HCT116 (cell line): ENCODE results near the gene IL25. TPM values are rescaled to one million over a fixed set of nuclear protein-coding genes. Genes with fewer than 3 reads are reported as not detected.

Source experiments
- ATAC-seq: fragments of 200-7000 bp; cut with Tn5 transposase; 2 replicates; pipeline ENCODE4 v1.9.1; 2020; ENCODE audit warnings: mild to moderate bottlenecking, moderate library complexity
- BruUV-seq: library from RNA; stranded (reverse); fragments of 400-500 nt; replicated peaks from 2 replicates; lab custom pipeline; 2021; lab: Mats Ljungman, UMichigan
- CTCF ChIA-PET: fragments of 300-600 bp; sonication (Branson Sonifier 250); formaldehyde crosslinking; loops from one replicate; lab custom pipeline; 2021; ENCODE audit warnings: antibody characterized with exemption; lab: Charles Lee
- POLR2A ChIA-PET: fragments of 300-600, 350-600 bp; sonication (Branson Sonifier 250); formaldehyde crosslinking; loops from one replicate; lab custom pipeline; 2021; ENCODE audit warnings: antibody characterized with exemption; lab: Charles Lee
- RAD21 ChIA-PET, 2 experiments: fragments of 300-600 bp; sonication (Branson Sonifier 250); formaldehyde crosslinking; loops; one replicate each; lab custom pipeline; 2023; ENCODE audit warnings: low total read pairs in 2 of 2; ENCODE audit not compliant: uncharacterized antibody in 2 of 2, unreplicated experiment in 2 of 2, low non-redundant PET in 1 of 2; lab: Charles Lee
- DNase-seq: peaks from one replicate; pipeline ENCODE4 v3.0.0-alpha.2; 2010; ENCODE audit warnings: low read depth, low spot score
- H2AFZ ChIP-seq: fragments of 200-600 bp; shearing (Covaris generic), sonication (generic); 2 replicates; pipeline ENCODE4 v1.6.1; 2017; ENCODE audit warnings: low read depth, mixed run types, mixed read lengths, antibody characterized with exemption, low read length; ENCODE audit not compliant: poor library complexity, severe bottlenecking
- H3K27ac ChIP-seq: 2 replicates; pipeline ENCODE4 v1.5.1; 2012; ENCODE audit warnings: low read depth, low read length
- H3K27me3 ChIP-seq: fragments of 200-600 bp; sonication (generic); 2 replicates; pipeline ENCODE4 v1.6.1; 2016; ENCODE audit warnings: mixed run types, low read length, mixed read lengths; ENCODE audit not compliant: insufficient read depth
- H3K36me3 ChIP-seq, 2 experiments: fragments of 200-500 bp in 1 of 2; fragments of 200-600 bp in 1 of 2; sonication (Bioruptor generic) in 1 of 2; sonication (generic) in 1 of 2; 2 replicates each; pipeline versions ENCODE4 v1.5.1 to v1.6.1; 2014 to 2016; ENCODE audit warnings: low read length in 2 of 2, inconsistent platforms in 1 of 2, mixed read lengths in 1 of 2, mixed run types in 1 of 2; ENCODE audit not compliant: insufficient read depth in 2 of 2, control insufficient read depth in 1 of 2
- H3K4me1 ChIP-seq, 2 experiments: fragments of 200-600 bp in 1 of 2; sonication (generic) in 1 of 2; 2 replicates each; pipeline versions ENCODE4 v1.5.1 to v1.6.1; 2012 to 2017; ENCODE audit warnings: low read length in 2 of 2, inconsistent platforms in 1 of 2, mild to moderate bottlenecking in 1 of 2, mixed read lengths in 1 of 2, mixed run types in 1 of 2, moderate library complexity in 1 of 2; ENCODE audit not compliant: insufficient read depth in 2 of 2, control insufficient read depth in 1 of 2
- H3K4me2 ChIP-seq: fragments of 200-600 bp; sonication (generic); 2 replicates; pipeline ENCODE4 v1.6.1; 2017; ENCODE audit warnings: mixed run types, low read length, mixed read lengths
- H3K4me3 ChIP-seq, 2 experiments: fragments of 200-600 bp in 1 of 2; sonication (generic) in 1 of 2; replicated peaks in 1 of 2; 2 replicates each; pipeline ENCODE4 v1.5.1; 2011 to 2016; ENCODE audit warnings: low read length in 2 of 2, control low read depth in 1 of 2, low read depth in 1 of 2, mild to moderate bottlenecking in 1 of 2, mixed read lengths in 1 of 2, mixed run types in 1 of 2
- H3K79me2 ChIP-seq: fragments of 200-600 bp; sonication (generic); 2 replicates; pipeline ENCODE4 v1.6.1; 2017; ENCODE audit warnings: mild to moderate bottlenecking, mixed run types, low read length, moderate library complexity, mixed read lengths; ENCODE audit not compliant: insufficient read depth
- H3K9ac ChIP-seq: fragments of 200-600 bp; sonication (generic); 2 replicates; pipeline ENCODE4 v1.6.1; 2016; ENCODE audit warnings: low read length, mixed read lengths
- H3K9me2 ChIP-seq: fragments of 200-600 bp; sonication (generic), shearing (Covaris generic); 2 replicates; pipeline ENCODE4 v1.6.1; 2017; ENCODE audit warnings: mixed run types, mild to moderate bottlenecking, moderate library complexity; ENCODE audit not compliant: insufficient read depth
- H3K9me3 ChIP-seq, 2 experiments: fragments of 200-500 bp in 1 of 2; fragments of 200-600 bp in 1 of 2; sonication (Bioruptor generic) in 1 of 2; sonication (generic) in 1 of 2; 2 replicates each; pipeline ENCODE4 v1.6.1; 2014 to 2017; ENCODE audit warnings: low read length in 2 of 2, mixed read lengths in 2 of 2, inconsistent platforms in 1 of 2, low read depth in 1 of 2, mild to moderate bottlenecking in 1 of 2, mixed run types in 1 of 2, moderate library complexity in 1 of 2; ENCODE audit not compliant: control insufficient read depth in 1 of 2, insufficient read depth in 1 of 2
- H4K20me1 ChIP-seq: fragments of 200-600 bp; sonication (generic), shearing (Covaris generic); 2 replicates; pipeline ENCODE4 v1.6.1; 2017; ENCODE audit warnings: mixed run types, mild to moderate bottlenecking, moderate library complexity; ENCODE audit not compliant: insufficient read depth
- CBX3 ChIP-seq: IDR thresholded peaks from 2 replicates; pipeline ENCODE4 v1.6.1; 2012; ENCODE audit warnings: low read depth
- CEBPB ChIP-seq: IDR thresholded peaks from 2 replicates; pipeline ENCODE4 v1.6.1; 2012; ENCODE audit warnings: low read depth
- CTCF ChIP-seq, 3 experiments: fragments of 200-600 bp in 1 of 3; sonication (generic) in 1 of 3; IDR thresholded peaks in 2 of 3; conservative IDR thresholded peaks in 1 of 3; 2 replicates each; pipeline ENCODE4 v1.5.1; 2012 to 2017; ENCODE audit warnings: low read depth in 2 of 3, low read length in 2 of 3, antibody characterized with exemption in 1 of 3, borderline replicate concordance in 1 of 3, control low read depth in 1 of 3, mild to moderate bottlenecking in 1 of 3, mixed read lengths in 1 of 3, mixed run types in 1 of 3, moderate library complexity in 1 of 3; ENCODE audit not compliant: insufficient read depth in 1 of 3
- ELF1 ChIP-seq: IDR thresholded peaks from 2 replicates; pipeline ENCODE4 v1.6.1; 2012; ENCODE audit warnings: low read depth, borderline replicate concordance
- EZH2phosphoT487 ChIP-seq: fragments of 200-600 bp; IDR thresholded peaks from 2 replicates; pipeline ENCODE4 v1.6.1; 2018; ENCODE audit warnings: antibody characterized with exemption, borderline replicate concordance
- JUND ChIP-seq: IDR thresholded peaks from 2 replicates; pipeline ENCODE4 v1.6.1; 2012
- POLR2A ChIP-seq: IDR thresholded peaks from 2 replicates; pipeline ENCODE4 v1.7.0; 2011; ENCODE audit warnings: borderline replicate concordance; ENCODE audit not compliant: insufficient read depth, insufficient read length; ENCODE audit errors: extremely low read depth
- POLR2AphosphoS5 ChIP-seq: IDR thresholded peaks from 2 replicates; pipeline ENCODE4 v1.6.1; 2011; ENCODE audit warnings: mild to moderate bottlenecking, low read depth, low read length, moderate library complexity
- RAD21 ChIP-seq: IDR thresholded peaks from 2 replicates; pipeline ENCODE4 v1.6.1; 2012; ENCODE audit warnings: low read depth, mild to moderate bottlenecking
- REST ChIP-seq: IDR thresholded peaks from 2 replicates; pipeline ENCODE4 v1.6.1; 2012; ENCODE audit warnings: low read depth
- SRF ChIP-seq: IDR thresholded peaks from 2 replicates; pipeline ENCODE4 v1.6.1; 2012; ENCODE audit warnings: low read depth
- TCF7L2 ChIP-seq: IDR thresholded peaks from 2 replicates; pipeline ENCODE4 v1.7.0; 2011; ENCODE audit warnings: borderline replicate concordance, inconsistent platforms; ENCODE audit not compliant: insufficient read depth, insufficient read length; ENCODE audit errors: extremely low read depth
- YY1 ChIP-seq: IDR thresholded peaks from 2 replicates; pipeline ENCODE4 v1.6.1; 2011; ENCODE audit warnings: low read length, low read depth, moderate library complexity, mild to moderate bottlenecking; ENCODE audit not compliant: insufficient replicate concordance; ENCODE audit errors: extremely low read depth
- ZFX ChIP-seq: fragments of 450-650 bp; IDR thresholded peaks from 2 replicates; pipeline ENCODE4 v1.6.1; 2017
- ZNF274 ChIP-seq: fragments of 200-500 bp; sonication (Bioruptor generic); IDR thresholded peaks from 2 replicates; pipeline ENCODE4 v1.6.1; 2014; ENCODE audit warnings: mild to moderate bottlenecking, low read depth, low read length, inconsistent platforms
- intact Hi-C: fragments of 100-400 bp; cut with micrococcal nuclease; formaldehyde crosslinking; loops from 2 replicates; pipeline ENCODE4 v1.10.0; 2022
- total RNA-seq: library from RNA; stranded (reverse); gene quantifications from one replicate; pipeline ENCODE4 v1.2.1, GENCODE V29; 2021; ENCODE audit not compliant: unreplicated experiment
- TF ChIP-seq, protein P1 (sequence below): IDR thresholded peaks from 2 replicates; pipeline ENCODE4 v1.6.1; 2012
- TF ChIP-seq, protein P2 (sequence below): IDR thresholded peaks from 2 replicates; pipeline ENCODE4 v1.6.1; 2012

Gene IL25
- total RNA-seq, 1 experiment from 2014 or later = not detected

- TF ChIP-seq CTCF (IDR thresholded peaks at IDR 0.05 in 2 of 3, conservative IDR thresholded peaks at IDR 0.05 in 1 of 3; ENCODE audit: borderline replicate concordance in 1 of 3, insufficient read depth in 1 of 3, low read depth in 2 of 3, low read length in 2 of 3) (no peak), ELF1 (no peak), CEBPB (no peak), RAD21 (no peak), SRF (no peak), EZH2phosphoT487 (no peak), CBX3 (no peak), POLR2A (no peak), ZFX (no peak), YY1 (no peak), ZNF274 (no peak)
- TF ChIP-seq, protein P1, sequence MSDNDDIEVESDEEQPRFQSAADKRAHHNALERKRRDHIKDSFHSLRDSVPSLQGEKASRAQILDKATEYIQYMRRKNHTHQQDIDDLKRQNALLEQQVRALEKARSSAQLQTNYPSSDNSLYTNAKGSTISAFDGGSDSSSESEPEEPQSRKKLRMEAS = no peak
- TF ChIP-seq, protein P2, sequence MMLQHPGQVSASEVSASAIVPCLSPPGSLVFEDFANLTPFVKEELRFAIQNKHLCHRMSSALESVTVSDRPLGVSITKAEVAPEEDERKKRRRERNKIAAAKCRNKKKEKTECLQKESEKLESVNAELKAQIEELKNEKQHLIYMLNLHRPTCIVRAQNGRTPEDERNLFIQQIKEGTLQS = no peak
Measured at GRCh38 chr14:23406244-23406643, 33.6 kb downstream of the IL25 start (continued).

- BruUV-seq = no TSS peak
- no peak overlapping the region for H3K4me3 ChIP-seq
- no peak for TF ChIP-seq POLR2AphosphoS5
- TF ChIP-seq JUND = no peak
- TF ChIP-seq, protein P2 = no peak
- TF ChIP-seq CBX3 = no peak
- TF ChIP-seq RAD21 = no peak
- TF ChIP-seq TCF7L2 = no peak
- TF ChIP-seq, protein P1 = no peak
- no peak for TF ChIP-seq REST
- TF ChIP-seq, all 23 proteins: peak for 0
- no peaks in the 10 kb centered on the region for H3K4me1 ChIP-seq
- ChIA-PET CTCF (no interaction called here), RAD21 (no interaction called here), POLR2A (no interaction called here)
- H3K27ac ChIP-seq = no peak overlapping the region
- H2AFZ ChIP-seq = no peak overlapping the region
- no peak overlapping the region for H3K4me2 ChIP-seq
- no peaks in the 10 kb centered on the region for H3K9me3 ChIP-seq
- ATAC-seq (no peak), DNase-seq (no peak)
- peaks cover 26% of the 10 kb centered on the region; the same call in 1 of the 2 replicates for H3K27me3 ChIP-seq
- H3K36me3 ChIP-seq = no peaks in the 10 kb centered on the region
- no peaks in the 10 kb centered on the region for H3K9me2 ChIP-seq
- H3K9ac ChIP-seq = no peak overlapping the region
- intact Hi-C loops = no loop called here
- H3K79me2 ChIP-seq = no peaks in the 10 kb centered on the region
- H4K20me1 ChIP-seq = no peaks in the 10 kb centered on the region
Measured at GRCh38 chr14:23406725-23407355, 34.2 kb downstream of the IL25 start.
